Caco-2 (cell line): ENCODE results near the gene PEX3. TPM values are rescaled to one million over a fixed set of nuclear protein-coding genes. Genes with fewer than 3 reads are reported as not detected.

ENCODE experiments used
- BruUV-seq: library from RNA; stranded (reverse); fragments of 400-500 nt; replicated peaks from 2 replicates; lab custom pipeline; 2021; lab: Mats Ljungman, UMichigan
- CTCF ChIA-PET: fragments of 300-600 bp; sonication (Branson Sonifier 250); formaldehyde crosslinking; loops from one replicate; lab custom pipeline; 2022; ENCODE audit warnings: antibody characterized with exemption; lab: Charles Lee
- POLR2A ChIA-PET: fragments of 300-600 bp; sonication (Branson Sonifier 250); formaldehyde crosslinking; loops from one replicate; lab custom pipeline; 2022; ENCODE audit warnings: antibody characterized with exemption; lab: Charles Lee
- DNase-seq, 2 experiments: peaks; one replicate each; pipeline versions ENCODE4 v3.0.0 to v3.0.0-alpha.2; 2020 to 2022
- H3K27me3 ChIP-seq: replicated peaks from 2 replicates; pipeline ENCODE4 v1.6.0; 2011; ENCODE audit warnings: low read length; ENCODE audit not compliant: control insufficient read depth, insufficient read depth
- H3K36me3 ChIP-seq: 2 replicates; pipeline ENCODE4 v1.5.1; 2011; ENCODE audit warnings: low read length; ENCODE audit not compliant: control insufficient read depth, insufficient read depth
- H3K4me1 ChIP-seq: fragments of 250-450 bp; sonication (Bioruptor Pico); 2 replicates; pipeline ENCODE4 v1.5.1; 2020; ENCODE audit warnings: mild to moderate bottlenecking
- H3K4me3 ChIP-seq: 2 replicates; pipeline ENCODE4 v1.5.1; 2011; ENCODE audit warnings: low read depth, mild to moderate bottlenecking, control low read depth, low read length
- H3K9me3 ChIP-seq: fragments of 250-450 bp; sonication (Bioruptor Pico); 2 replicates; pipeline ENCODE4 v1.5.1; 2020; ENCODE audit warnings: mild to moderate bottlenecking, moderate library complexity
- H3K27ac Mint-ChIP-seq: one replicate; pipeline ENCODE4 v1.8.0; 2022; ENCODE audit warnings: mixed read lengths; ENCODE audit not compliant: unreplicated experiment
- H3K27me3 Mint-ChIP-seq: one replicate; pipeline ENCODE4 v1.8.0; 2022; ENCODE audit warnings: mixed read lengths; ENCODE audit not compliant: insufficient read depth, unreplicated experiment
- H3K36me3 Mint-ChIP-seq: one replicate; pipeline ENCODE4 v1.8.0; 2022; ENCODE audit warnings: mild to moderate bottlenecking, mixed read lengths; ENCODE audit not compliant: insufficient read depth, unreplicated experiment
- H3K4me1 Mint-ChIP-seq: one replicate; pipeline ENCODE4 v1.8.0; 2022; ENCODE audit warnings: low read depth, mixed read lengths; ENCODE audit not compliant: unreplicated experiment
- H3K4me3 Mint-ChIP-seq: one replicate; pipeline ENCODE4 v1.8.0; 2022; ENCODE audit warnings: mild to moderate bottlenecking, moderate library complexity, mixed read lengths; ENCODE audit not compliant: unreplicated experiment
- H3K9me3 Mint-ChIP-seq: one replicate; pipeline ENCODE4 v1.8.0; 2022; ENCODE audit warnings: mixed read lengths; ENCODE audit not compliant: unreplicated experiment
- CTCF ChIP-seq, 2 experiments: fragments of 200-600 bp in 1 of 2; IDR thresholded peaks; 1 replicate in 1 of 2; 2 replicates in 1 of 2; pipeline versions ENCODE4 v1.5.1 to v1.8.0; 2011 to 2022; ENCODE audit warnings: antibody characterized with exemption in 1 of 2, control low read depth in 1 of 2, inconsistent platforms in 1 of 2, low read depth in 1 of 2, low read length in 1 of 2, mild to moderate bottlenecking in 1 of 2, moderate library complexity in 1 of 2; ENCODE audit not compliant: insufficient read depth in 1 of 2, severe bottlenecking in 1 of 2, unreplicated experiment in 1 of 2
- intact Hi-C: fragments of 100-400 bp; cut with micrococcal nuclease; formaldehyde crosslinking; loops from one replicate; pipeline ENCODE4 v1.10.0; 2022; ENCODE audit not compliant: unreplicated experiment
- total RNA-seq: library from RNA; stranded (reverse); gene quantifications from 2 replicates; pipeline ENCODE4 v1.2.3, GENCODE V29; 2022

The PEX3 gene
- total RNA-seq, 1 experiment from 2014 or later, result 44.6 TPM

DNA sequence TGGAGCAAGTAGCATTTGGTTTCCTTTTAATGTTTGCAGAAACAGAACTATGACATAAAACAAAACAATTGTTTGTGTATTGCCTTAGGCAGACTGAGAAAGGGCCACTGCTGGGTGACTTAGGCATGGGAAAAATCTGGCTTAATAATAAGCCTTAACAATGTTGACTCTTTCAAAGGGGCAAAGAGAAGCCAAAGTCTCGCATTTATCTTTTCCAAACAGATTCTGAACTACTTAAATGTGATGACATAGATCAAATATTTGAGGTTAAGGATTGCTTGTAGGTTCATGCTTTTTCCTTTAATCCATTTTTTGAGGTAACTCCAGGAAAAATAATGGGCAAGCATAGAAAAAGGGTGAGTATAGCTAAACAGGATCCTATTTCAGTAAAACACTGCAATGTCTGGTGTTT is 39.7 kb upstream of the PEX3 start:
- intact Hi-C loops, result loop anchor here (1.0 to 10.0 kb wide), 2 partner anchors 14 to 526 kb away; no protein-coding TSS in a partner anchor
- no peak for TF ChIP-seq CTCF (IDR thresholded peaks at IDR 0.05; ENCODE audit: insufficient read depth in 1 of 2, low read depth in 1 of 2, low read length in 1 of 2, severe bottlenecking in 1 of 2, unreplicated experiment in 1 of 2)
- peaks cover 22% of the 10 kb centered on the region for H3K9me3 Mint-ChIP-seq
- BruUV-seq, result no TSS peak
- H3K36me3 ChIP-seq, result peaks cover 2% of the 10 kb centered on the region
- no peak overlapping the region for H3K4me3 ChIP-seq
- H3K27me3 ChIP-seq, result no peaks in the 10 kb centered on the region
- H3K27ac Mint-ChIP-seq, result peak overlapping the region; percentile 35
- no peak overlapping the region for H3K4me3 Mint-ChIP-seq
- H3K27me3 Mint-ChIP-seq, result no peaks in the 10 kb centered on the region
- ChIA-PET CTCF (no interaction called here), POLR2A (interaction anchor here (0.6 to 0.7 kb wide), 3 partner anchors 47 to 907 kb away, joined by 5 to 8 read pairs (median 8); no protein-coding TSS in a partner anchor)
- peaks cover 49% of the 10 kb centered on the region for H3K4me1 ChIP-seq
- H3K9me3 ChIP-seq, result no peaks in the 10 kb centered on the region; the same call in 1 of the 2 replicates
- DNase-seq, result peak in 1 of 2 experiments; percentile 58
- H3K36me3 Mint-ChIP-seq, result peaks cover 5% of the 10 kb centered on the region
- peaks cover 22% of the 10 kb centered on the region for H3K4me1 Mint-ChIP-seq

DNA sequence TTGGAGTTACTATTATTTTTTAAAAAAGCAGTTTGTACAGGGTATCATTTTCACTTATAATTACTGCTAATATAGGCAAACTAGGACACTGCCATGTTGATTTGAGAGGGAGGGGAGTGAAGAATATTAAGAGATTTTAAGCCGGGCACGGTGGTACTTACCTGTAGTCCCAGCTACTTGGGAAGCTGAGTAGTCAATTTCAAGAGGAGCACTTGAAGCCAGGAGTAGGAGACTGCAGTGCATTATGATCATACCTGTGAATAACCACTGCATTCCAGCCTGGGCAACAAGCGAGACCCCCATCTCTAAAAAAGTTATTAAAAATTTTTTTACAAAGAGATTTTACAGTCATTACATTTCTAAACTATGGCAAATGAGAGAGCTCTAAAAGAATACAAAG is 35.8 kb upstream of the PEX3 start:
- Mint-ChIP-seq H3K4me1 (peaks cover 22% of the 10 kb centered on the region), H3K36me3 (peaks cover 5% of the 10 kb centered on the region), H3K27me3 (no peaks in the 10 kb centered on the region), H3K4me3 (no peak overlapping the region), H3K27ac (no peak overlapping the region), H3K9me3 (peaks cover 11% of the 10 kb centered on the region)
- no peak overlapping the region for H3K4me3 ChIP-seq
- intact Hi-C loops, result loop anchor here (10.0 kb wide), 1 partner anchor 530 kb away; no protein-coding TSS in a partner anchor
- ChIA-PET POLR2A (no interaction called here), CTCF (interaction anchor here (1.5 kb wide), 1 partner anchor 13 kb away, joined by 5 read pairs; no protein-coding TSS in a partner anchor)
- peaks cover 2% of the 10 kb centered on the region for H3K36me3 ChIP-seq
- no peak for TF ChIP-seq CTCF (IDR thresholded peaks at IDR 0.05; ENCODE audit: insufficient read depth in 1 of 2, low read depth in 1 of 2, low read length in 1 of 2, severe bottlenecking in 1 of 2, unreplicated experiment in 1 of 2)
- peaks cover 41% of the 10 kb centered on the region for H3K4me1 ChIP-seq
- H3K27me3 ChIP-seq, result no peaks in the 10 kb centered on the region
- no TSS peak for BruUV-seq
- no peaks in the 10 kb centered on the region for H3K9me3 ChIP-seq
- no peak for DNase-seq

DNA sequence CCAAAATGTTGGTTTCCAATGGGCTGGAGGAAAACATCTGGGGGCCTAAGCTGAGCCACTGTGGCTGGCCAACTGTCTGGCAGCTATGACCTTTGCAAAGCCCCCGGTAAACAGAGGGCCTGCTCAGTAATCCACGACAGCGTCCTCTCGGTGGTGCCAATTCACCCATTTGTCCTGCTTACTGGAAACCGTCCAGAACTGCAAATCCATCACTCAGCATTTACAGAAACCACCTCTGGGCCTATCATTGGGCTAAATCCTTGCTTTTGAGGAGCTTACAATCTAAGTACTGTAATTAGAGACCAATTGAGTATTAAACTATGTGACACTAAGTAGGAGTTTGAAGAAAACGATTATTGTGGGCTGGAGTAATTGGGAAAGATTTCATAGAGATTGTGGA is 31.1 kb upstream of the PEX3 start:
- no peaks in the 10 kb centered on the region for H3K27me3 Mint-ChIP-seq
- no peak for DNase-seq
- Histone ChIP-seq H3K4me1 (0 out of 2 replicates have a peak, but pooled peaks cover 3% of the 10 kb centered on the region), H3K9me3 (no peaks in the 10 kb centered on the region), H3K4me3 (no peak overlapping the region), H3K27me3 (no peaks in the 10 kb centered on the region), H3K36me3 (peaks cover 2% of the 10 kb centered on the region)
- POLR2A ChIA-PET, result no interaction called here
- no peak overlapping the region for H3K4me3 Mint-ChIP-seq
- H3K4me1 Mint-ChIP-seq, result no peaks in the 10 kb centered on the region
- CTCF ChIA-PET, result no interaction called here
- H3K27ac Mint-ChIP-seq, result no peak overlapping the region
- TF ChIP-seq CTCF (IDR thresholded peaks at IDR 0.05; ENCODE audit: insufficient read depth in 1 of 2, low read depth in 1 of 2, low read length in 1 of 2, severe bottlenecking in 1 of 2, unreplicated experiment in 1 of 2), result no peak
- no peaks in the 10 kb centered on the region for H3K36me3 Mint-ChIP-seq
- H3K9me3 Mint-ChIP-seq, result no peaks in the 10 kb centered on the region
- intact Hi-C loops, result loop anchor here (10.0 kb wide), 1 partner anchor 535 kb away; no protein-coding TSS in a partner anchor
- BruUV-seq, result no TSS peak
